Stimulated activated CD4-positive, alpha-beta T cell treated with anti-CD3 and anti-CD28 coated beads, TNF-alpha, amount 100 ng/mL, for 48 hours (primary cell): Measurements from ENCODE around the gene SC5D.

Source experiments
- DNase-seq, 3 donors: peaks; one replicate each; pipeline ENCODE4 v3.0.0-alpha.2; 2020; ENCODE audit warnings: low read depth in 3 of 3

Gene SC5D

DNA sequence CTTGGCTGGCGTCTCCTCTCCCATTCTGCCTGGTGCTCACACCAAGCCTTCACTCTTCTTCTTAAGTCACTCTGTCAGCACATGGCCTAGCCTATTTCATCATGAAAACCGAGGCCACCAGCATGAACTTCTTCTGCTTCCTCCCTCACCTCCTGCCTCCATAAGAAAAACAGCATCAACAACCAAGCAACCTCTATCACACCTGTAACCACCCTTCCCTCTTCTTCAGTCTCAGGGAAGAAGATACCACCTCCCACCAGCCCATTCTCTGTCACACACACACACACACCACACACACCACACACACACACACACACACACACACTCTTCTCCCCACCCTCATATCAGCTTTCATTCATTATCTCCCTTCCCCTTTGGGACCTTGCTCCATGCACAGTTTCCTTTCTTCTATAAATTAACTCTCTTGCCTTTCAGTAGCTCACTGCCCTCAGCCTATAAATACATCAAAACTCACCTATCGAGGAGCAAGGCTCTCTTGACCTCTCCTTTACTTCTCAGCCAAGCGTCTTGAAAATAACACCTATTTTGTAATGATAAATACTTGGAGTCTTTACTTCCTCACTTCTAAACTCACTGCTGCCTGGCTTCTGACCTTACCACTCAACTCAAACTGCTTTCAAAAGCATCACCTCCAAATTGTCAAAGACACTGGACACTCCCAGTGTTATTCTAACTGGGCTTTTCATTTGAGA lies 36.6 kb downstream of the SC5D start:
- no peak for DNase-seq

DNA sequence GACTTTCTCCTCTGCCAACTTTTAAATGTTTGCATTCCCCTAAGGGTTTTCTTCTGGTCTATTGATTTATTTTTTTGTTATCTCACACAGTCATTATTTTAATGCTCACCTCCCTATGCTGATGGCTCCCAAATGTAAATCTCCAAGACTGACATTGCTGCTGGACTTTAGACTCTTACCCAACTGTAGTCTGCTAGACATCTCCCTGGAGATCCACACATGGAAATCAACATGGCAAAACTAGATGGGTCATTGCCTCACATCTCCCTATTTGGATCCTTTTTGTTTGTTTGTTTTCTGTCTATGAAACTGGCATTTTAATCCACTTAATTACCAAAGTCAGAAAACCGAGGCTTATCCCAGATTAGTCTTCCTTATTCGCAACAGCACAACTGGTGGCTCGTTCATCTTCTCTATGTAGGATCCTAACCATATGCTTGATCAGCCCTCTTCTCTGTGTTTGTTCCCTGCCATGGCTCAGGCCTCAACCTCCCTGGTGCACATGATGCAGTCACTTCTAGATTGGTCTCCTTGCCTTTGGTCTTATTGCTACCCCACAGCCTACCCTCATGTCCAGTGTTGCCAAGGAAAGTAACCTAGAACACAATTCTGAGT lies 37.3 kb downstream of the SC5D start:
- DNase-seq, result no peak

DNA sequence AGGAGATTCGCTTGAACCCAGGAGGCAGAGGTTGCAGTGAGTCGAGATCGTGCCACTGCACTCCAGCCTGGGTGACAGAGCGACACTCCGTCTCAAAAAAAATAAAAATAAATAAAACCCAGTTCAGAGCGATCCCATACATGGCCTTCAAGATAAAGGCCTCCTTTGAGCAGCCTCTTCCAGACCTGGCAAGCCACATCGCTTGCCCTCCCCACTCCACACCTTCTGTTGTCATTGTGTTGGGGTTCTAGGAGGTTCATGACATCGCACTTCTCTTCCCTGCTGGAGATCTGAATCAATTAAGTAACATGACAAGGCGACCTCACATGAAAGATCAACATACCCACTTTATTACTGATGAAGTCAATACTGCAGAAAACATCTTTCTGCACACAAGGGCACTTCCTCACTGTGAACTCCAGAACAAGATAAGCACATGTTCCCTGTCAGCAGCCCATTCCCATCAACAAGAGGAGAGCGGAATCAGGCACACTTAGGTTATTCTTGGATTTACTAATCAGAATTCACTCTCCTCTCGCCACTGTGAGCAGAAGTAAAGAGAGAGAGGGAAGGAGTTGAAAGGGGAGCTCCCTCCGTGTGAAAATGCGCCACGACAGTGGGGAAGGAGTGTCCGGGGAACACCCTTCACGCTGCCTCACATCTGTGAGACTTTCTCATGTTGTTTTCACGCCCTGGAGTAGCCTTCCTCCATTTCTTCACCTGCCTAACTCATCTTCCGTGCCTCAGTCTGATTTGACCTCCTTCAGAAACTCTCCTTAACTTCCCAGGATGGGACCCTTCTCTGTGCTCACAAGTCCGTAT lies 38.3 kb downstream of the SC5D start:
- no peak for DNase-seq

DNA sequence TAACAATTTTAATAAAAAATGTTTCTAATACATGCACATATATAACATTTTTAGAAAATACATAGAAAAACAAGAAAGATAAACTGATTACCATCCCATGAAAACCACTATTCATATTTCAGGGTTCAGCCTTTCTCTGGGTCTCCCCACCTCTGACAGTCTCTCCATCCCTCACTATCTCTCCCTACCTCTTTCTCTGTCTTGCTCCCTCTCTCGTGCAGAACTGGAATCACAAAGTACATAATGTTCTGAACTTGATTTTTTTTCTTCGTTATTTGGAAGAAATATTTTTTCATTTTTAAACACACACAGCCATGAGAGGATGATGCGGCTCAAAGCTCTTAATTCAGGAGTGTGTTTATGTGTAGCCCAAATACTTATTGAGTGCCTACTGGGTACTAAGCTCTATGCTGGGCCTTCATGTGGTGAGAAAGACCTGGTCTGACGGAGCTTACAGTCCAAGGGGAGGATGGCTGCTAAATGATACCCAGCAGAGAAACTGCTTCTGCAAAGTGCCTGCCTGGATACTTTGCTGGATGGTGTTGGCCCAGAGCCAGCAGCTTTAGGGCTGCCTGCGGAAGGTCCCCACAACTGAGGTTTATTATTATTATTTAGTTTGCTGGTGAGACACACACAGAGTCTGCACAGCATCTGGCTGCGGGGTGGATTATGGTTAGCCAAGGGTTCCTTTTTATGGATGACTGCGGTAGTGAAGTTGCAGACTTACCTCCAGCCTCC lies 42.6 kb downstream of the SC5D start:
- DNase-seq, result no peak

DNA sequence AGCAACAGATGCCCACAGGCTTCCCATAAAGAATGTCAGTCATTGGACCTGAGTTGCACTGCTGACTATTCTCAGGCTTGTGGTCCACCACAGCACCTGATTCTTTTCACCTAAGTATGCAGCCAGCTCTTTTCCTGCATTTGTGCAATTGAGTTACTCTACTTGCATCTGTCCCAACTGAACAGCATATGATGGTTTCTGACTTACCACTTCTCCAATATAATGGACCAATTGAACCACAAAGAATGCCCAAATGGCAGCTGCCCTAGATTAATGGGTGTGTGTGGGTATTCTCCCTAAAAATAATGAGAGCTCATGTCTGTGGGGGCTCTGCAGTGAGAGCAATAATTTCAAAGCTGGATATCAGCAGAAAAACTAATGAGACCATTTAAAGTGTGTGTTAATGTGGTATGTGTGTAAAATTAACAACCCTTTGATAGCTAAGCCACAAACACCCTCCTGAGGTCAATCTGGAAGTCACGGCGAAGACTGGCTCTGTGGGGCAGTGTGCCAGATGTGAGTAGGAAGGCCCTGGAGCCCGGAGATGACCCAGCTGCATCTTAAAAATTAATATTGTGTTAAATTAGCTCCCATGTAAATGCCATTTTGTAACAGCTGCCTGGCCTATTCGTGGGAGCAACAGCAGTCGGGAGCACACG lies 43.8 kb downstream of the SC5D start:
- no peak for DNase-seq

DNA sequence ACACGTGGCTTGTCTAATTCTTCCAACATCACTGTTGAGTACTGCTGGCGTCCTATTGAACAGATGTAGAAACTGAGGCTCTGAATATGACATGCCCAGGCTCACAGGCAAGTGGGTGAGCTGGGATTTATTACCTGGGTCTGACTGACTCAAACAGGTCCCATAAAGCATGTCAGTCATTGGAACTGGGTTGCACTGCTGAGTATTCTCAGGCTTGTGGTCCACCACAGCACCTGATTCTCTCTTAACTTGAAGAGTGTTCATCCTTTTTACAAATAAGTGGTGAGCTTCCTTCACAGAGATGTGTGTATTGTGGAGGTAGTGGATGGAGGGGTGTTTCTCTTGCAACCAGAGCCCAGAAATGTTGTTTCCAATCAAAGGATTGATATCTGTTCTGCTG lies 44.5 kb downstream of the SC5D start:
- DNase-seq, result no peak

DNA sequence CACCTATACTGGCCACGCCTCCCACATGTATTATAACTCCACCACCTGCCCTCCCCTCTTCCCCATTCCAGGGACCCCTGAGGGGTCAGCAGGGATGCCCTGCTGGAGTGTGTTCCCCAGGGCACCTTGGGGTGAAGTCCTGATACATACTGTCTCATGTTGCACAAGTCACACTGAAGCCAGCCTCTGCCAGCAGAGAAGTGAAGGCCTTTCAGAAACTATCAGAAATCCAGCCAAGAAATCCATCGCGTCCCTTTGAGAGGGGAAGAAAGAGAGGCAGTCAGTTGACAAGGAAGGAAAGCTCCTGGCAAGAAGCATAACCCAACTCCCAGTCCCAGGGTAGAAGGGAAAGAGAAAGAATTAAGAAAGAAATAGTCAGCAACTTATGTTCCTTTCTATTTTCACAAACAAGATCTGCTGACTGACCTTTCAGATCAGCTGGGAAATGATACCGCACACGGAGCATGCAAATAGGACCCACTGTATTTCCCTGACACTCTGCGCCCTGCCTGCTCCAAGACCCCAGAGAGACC lies 45.2 kb downstream of the SC5D start:
- DNase-seq, result no peak

DNA sequence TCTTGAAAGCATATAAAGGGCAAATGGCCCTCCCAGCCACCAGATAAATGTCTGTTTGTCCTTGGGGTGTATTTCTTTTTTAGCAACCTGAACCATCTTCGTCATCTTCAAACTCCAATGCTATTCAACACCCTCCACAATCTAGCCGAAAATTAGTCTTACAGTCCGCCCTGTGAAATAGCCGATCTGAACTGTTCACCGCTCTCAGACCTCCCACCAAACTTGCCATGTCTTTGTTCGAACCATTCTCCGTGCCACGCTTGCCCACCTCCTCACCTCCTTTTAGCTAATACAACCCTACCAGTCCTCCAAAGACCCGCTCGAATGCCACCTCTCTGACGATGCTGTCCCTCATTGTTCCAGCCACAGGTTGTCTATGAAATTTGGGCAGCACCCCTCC lies 46.0 kb downstream of the SC5D start:
- no peak for DNase-seq

DNA sequence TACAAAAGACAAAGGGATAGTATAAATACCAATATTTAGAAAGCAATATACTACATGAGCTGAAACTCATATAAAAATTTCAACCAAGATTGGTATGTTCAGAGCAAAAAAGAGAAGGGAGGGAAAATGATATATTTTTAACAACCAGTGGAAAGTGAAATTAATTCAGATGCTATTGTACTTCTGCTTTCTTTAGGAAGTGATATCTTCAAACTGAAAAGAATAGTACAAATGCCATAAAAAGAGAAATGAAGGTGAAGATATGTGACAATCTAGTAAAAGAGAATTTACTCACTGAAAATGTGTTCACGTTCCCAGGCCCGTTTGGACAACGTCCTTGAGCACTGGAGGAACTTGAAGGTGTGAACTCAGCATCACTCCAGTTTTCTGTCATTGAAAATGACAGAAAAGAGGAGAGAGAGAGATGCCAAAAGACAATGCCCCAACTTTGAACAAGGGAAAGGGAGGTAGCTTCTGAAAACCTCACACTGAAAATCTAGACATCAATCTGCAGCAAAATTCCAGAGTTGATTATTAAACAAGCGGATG lies 47.5 kb downstream of the SC5D start:
- no peak for DNase-seq

DNA sequence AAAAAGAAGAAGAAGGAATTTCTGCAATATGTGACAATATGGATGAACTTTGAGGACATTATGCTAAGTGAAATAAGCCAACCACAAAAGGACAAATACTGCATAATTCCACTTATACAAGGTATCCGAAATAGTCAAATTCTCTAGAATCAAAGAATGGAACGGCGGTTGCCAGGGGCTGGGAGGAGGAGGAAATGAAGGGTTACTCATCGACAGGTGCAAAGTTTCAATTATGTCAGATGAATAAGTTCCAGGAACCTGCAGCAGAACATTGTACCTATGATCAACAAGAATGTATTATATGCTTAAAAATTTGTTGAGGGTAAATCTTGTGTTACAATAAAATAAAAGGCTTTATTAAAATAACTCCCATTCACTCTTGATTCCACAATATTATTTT lies 49.0 kb downstream of the SC5D start:
- DNase-seq, result peak in 1 of 3 donors; percentile 23

DNA sequence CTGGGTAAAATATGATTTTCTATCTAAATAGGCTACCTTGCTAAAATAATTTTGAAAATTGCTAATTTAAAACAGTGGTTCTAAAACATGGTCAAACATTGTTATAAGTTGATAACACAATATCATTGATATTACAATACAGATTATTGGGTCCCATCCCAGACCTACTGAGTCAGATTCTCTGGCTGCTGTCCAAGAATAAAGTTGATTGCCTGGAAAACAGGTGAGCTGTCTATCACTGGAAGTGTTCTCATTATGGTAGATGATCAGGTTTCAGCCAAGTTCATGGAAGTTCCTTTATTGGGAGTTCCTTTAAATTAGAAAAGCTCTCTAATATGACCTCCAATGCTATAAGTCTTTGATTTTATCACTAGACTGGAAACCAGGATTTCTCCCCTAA lies 52.3 kb downstream of the SC5D start:
- no peak for DNase-seq

DNA sequence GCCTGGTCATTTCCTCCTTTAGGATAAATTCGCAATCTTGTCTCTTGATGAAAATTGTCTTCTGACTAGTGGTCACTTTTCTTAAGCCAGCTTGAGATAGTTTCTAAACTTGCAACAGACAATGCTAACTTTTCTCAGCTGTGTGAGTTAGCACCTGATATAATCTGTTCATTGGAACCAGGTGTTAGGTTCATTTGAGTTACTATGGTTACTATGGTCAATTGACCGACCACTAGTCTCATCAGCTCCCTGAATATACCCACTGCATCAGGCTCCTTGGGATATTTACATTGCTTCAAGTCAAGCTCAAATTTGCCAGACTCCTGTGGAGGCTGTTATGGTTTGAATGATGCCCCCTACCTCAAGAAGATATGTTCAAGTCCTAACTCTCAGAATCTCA lies 54.5 kb downstream of the SC5D start:
- no peak for DNase-seq

DNA sequence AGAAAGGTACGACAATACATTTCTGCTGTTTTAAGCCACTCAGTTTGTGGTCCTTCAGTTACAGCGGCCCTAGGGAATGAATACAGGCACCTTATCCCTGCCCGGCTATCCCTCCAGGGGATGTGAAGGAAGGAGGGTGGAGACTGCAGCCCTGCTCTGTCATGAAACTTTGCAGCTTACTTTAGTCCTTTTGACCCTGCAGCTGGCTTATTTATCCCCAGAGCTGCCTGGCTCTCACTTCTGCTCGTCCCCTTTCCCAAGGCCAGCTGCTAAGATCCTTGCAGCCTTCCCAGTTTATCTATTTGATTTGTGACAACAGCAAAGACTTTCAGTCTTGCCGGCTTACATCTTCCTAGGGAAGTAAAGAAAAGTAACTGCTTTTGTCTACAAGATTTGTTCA lies 55.2 kb downstream of the SC5D start:
- DNase-seq, result no peak

DNA sequence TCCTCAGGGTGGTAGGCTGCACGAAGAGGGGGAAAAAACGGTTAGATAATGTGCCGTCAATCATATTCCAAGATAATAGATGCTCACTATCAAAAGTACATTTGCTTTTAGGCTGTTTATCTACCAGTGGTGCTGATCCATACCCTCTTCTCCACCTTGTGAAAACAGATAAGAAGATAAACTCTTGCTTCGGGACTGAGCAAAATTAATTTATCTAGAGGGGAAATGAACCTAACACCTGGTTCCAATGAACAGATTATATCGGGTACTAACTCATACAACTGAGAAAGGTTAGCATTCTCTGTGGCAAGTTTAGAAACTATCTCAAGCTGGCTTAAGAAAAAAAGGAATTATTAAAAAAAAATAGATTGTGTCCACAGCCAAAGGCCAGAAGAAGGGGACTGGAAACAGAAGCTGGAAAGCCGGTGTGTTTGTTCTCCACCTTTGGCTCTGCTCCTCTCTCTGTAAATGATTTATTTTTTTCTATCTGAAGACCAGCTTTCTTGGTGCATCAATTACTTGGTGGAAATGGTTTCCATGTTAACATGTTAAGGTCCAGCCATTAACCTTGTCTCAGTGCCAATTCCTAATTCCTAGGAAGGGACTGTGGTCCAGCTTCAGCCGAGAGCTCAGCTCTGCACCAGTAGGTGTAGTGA lies 55.8 kb downstream of the SC5D start:
- no peak for DNase-seq

DNA sequence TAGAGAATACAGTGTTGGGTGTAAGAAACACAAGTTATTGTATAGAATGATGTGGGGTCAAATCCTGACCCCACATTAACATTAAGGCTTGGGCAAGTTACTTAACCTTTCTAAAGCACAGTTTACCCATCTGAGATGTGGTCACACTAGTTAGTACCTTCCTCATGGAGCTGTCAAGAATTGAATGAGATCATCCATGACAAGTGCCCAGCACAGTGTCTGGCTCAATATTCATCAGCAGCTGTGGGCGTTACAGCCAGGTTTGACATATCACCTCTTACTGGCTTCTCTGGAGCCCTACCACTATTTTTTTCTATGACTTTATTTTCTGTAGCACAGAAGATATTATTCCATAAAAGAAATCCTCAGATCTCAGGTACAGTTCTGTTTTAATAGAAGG lies 57.2 kb downstream of the SC5D start:
- no peak for DNase-seq

DNA sequence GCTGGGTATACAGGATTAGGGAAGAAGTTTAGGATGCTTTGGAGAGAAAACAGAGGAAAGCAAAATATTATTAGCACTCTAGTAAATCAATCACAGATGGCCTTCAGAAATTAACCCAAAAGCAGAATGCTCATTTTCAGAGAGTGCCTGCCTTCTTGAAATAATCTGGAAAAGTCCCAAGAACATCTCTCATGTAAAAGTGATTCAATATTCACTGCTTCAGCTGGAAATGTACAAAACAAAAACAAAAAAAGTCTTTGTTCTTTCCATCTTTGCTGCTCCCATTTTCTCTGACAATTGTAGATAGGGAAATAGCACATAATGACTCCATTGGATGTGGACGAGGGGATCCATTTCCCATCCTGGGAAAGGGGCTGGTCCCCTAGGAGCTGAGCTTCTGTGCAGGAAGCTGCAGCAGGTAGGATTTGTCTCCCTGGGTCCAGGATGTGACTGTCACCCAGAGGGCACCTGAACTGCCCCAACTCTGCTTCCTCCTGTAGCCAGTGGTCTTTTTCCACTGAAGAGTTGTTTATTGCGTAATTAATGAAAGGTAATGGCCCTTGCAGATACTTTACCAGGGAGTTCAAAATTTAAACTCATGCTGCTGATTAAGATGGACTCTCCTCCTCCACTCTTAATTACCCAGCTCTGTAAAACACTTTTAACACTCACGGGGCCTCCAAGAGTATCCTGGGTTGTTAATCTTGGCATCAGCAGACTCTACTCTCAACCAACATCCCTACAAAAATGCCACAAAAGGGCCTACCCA lies 57.9 kb downstream of the SC5D start:
- no peak for DNase-seq

DNA sequence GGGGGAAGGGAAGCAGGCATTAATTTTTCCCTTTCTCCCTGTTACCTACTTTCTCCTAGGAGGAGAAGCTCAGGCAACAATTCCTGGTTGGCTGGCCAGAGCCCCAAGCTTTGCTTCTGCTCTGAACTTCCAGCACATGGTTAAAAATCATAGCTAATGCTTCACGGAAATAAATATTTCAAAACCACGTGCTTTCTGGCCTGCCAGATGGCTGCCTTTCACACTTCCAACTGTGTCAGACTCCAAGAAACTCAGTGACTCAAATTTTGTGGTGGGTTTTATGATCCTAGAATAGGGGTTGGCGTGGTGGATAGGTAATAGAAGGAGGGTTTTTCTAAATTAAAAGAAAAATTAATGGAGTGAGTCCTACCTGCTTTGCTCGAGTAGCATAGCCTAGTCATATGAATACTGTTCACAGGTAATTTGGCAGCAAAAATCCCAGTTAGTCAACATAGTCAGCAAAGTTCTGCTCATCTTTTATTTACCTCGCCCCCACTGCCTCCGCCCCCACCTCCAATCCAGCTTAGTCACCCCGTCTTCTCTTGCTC lies 58.6 kb downstream of the SC5D start:
- no peak for DNase-seq

DNA sequence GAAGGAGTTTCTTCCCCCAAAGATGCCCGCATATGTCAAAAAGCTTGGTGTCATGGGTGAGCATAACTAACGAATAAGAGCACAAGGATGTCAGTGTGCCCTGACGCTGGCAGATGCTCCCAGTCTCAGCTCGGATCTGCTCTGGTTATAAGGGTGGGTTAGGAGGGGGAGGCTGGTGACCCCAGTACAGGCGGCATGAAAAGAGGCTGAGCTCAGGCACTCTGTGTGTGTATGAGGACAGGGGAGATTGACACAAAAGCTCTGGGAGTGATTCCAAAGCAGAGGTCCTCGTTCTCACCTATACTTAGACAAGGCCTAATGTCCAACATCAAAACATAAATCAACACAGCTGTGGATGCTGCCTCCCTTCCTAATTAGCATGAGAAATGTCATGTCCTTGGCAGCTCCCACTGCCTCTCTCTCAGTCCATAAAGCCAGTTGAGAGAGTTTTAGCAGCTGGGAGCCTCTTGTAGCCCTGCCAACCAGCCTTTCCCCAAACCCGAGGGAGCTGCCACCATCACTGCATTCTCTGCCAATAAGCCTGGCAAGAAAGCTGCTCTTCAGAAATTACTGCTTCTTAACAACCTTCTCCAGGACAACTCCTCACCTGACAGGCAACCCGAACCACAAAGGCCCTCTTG lies 59.8 kb downstream of the SC5D start:
- DNase-seq, result no peak

DNA sequence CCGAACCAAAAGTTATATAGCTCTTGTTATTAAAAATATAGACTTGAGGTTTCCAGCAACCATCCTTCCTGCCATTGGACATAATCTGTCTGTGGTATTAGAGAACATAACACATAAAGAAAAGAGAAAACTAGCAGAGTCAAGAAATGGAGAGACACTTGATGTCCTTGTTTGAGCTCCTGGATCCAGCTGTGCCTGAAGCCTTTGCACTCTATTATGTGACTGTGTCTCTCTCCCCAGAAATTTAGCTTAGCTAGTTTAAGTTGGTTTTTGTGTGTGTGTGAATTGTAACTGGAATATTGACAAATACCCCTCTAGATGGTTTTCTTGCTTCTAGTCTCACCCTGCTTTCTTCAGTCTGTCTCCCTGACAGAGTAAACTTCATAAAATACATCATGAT lies 61.6 kb downstream of the SC5D start:
- no peak for DNase-seq
